Measurements from ENCODE around the gene MIGA1.
A peak's percentile ranks its signal among the peaks of the same experiment; 100 is the strongest.
"Not testable (repeated sequence)": the region's sequence is repeated elsewhere in the genome, so short reads cannot be mapped to it uniquely, and the experiment has no call there.

Gene MIGA1

DNA sequence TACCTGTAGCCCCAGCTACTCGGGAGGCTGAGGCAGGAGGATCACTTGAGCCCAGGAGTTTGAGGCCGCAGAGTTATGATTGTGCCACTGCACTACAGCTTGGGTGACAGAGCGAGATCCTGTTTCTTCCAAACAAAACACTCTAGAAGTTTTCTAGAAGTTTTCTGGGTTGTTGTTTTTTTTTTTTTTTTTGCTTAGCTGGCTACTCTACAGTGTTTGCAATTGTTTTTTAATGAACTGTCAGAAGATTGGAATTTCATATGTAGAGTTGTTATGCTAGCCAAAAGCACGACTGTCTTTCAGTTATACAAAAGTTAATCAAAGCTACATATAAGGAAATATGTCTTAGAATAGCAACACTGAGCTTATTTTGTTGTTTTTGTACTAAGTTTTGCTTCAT, 78.1 kb downstream of the MIGA1 start:
- DNase-seq, result no peak

- DNase-seq, result no peak
Observed at GRCh38 chr1:77858725-77859124, 79.3 kb downstream of the MIGA1 start.

GRCh38 chr1:77859248-77859647, 79.8 kb downstream of the MIGA1 start:
- DNase-seq, result no peak

GRCh38 chr1:77866296-77866695, 86.8 kb downstream of the MIGA1 start:
- no peak for DNase-seq

GRCh38 chr1:77872645-77873044, 93.2 kb downstream of the MIGA1 start:
- DNase-seq, result no peak

DNA sequence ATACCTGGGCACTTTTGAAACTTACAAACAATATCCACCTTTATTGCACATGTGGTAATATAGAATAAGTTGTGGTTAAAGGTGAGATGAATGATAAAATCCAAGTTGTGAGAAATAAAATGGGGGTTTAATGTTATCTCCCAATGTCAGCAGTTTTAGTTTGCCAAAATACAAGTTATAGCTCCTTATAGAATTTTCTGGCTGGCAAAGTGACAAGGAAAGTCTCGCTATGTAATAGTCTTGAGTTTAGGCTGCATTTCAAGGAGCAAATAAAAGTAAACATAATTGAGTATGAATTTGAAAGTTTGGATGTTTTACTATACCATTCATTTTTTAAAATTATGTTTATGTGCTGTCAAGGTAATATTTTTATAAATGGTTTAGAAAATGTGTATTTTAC, 94.0 kb downstream of the MIGA1 start:
- no peak for DNase-seq

- no peak for DNase-seq
Observed at GRCh38 chr1:77874804-77875445, 95.5 kb downstream of the MIGA1 start.

DNA sequence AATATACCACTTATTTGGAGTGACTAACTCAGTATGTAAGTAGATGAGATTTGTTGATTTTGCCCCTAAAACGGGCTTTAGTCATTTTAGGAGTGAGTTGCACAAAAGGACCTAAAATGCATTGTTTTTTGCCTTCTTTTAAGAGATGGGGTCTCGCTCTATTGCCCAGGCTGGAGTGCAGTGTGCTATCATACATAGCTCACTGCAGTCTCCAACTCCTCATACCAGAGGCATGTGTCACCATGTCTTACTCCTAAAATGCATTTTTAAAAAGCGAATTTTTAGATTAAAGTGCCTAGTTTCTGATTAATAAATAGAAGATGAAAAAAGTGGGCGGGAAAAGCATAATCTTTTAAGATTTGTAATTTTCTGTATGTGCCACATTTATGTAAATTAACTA, 97.4 kb downstream of the MIGA1 start:
- DNase-seq, result no peak

GRCh38 chr1:77881061-77881460, 101.6 kb downstream of the MIGA1 start:
- no peak for DNase-seq

DNA sequence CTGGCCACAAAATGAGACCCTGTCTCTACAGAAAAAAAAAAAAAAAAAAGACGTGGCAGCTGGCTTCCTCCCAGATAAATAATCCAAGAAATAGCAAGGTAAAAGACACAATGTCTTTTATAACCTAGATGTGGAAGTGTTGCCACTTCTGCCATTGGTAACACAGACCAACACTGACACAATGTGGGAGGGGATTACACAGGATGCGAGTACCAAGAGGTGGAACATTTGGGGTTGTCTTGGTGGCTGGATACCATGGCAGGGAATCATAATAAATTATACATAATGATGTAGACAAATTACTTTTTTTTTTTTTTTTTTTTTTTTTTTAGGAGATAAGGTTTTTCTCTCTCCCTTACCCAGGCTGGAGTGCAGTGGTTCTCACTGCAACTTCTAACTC, 103.0 kb downstream of the MIGA1 start:
- no peak for DNase-seq

DNA sequence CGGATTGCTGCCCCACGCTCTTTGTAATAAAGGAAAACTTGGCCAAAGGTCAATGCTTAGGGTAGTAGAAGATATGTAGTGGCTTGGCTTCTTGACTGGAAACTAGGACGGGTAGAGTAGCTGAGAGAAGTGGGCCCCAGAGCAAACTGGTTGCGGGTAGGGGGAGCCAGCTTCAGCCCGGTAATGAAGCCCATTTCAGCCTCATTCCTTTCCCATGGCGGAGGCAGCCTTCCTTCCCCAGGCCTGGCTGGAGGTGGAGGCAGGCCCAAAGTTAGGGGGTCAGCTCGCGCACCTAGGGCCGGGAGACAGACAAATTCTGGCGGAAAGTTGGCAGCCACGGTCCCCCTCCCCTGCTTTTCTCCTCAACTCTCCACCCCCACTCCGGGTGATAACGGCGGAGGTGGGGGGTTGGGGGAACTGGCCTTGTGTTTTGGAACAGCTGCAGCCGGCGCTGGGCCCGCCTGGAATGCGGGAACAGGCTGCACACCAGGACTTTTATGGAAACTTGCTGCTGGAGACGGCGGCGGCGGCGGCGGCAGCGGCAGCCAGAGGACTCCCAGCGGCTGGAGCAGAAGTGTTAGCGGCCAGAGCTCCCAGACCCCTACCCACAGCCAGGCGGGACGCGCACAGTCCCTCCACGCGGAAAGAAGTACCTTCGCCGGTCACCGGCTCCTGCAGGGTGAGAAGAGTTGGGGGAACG, 108.8 kb downstream of the MIGA1 start, which contains the start of gene NEXN:
NEXN (plus strand) TSS at position 544 of the 700 bp plus-strand sequence. CDS start 27,483 bp downstream, outside the sequence.
- DNase-seq, result peak; percentile 61

- peak; percentile 61 for DNase-seq
Observed at GRCh38 chr1:77888781-77889642, 109.6 kb downstream of the MIGA1 start.

- DNase-seq, result no peak
Observed at GRCh38 chr1:77889671-77890070, 110.2 kb downstream of the MIGA1 start.

- DNase-seq, result no peak
Observed at GRCh38 chr1:77891200-77891599, 111.8 kb downstream of the MIGA1 start.

- DNase-seq, result no peak
Observed at GRCh38 chr1:77899647-77900320, 120.3 kb downstream of the MIGA1 start.

DNA sequence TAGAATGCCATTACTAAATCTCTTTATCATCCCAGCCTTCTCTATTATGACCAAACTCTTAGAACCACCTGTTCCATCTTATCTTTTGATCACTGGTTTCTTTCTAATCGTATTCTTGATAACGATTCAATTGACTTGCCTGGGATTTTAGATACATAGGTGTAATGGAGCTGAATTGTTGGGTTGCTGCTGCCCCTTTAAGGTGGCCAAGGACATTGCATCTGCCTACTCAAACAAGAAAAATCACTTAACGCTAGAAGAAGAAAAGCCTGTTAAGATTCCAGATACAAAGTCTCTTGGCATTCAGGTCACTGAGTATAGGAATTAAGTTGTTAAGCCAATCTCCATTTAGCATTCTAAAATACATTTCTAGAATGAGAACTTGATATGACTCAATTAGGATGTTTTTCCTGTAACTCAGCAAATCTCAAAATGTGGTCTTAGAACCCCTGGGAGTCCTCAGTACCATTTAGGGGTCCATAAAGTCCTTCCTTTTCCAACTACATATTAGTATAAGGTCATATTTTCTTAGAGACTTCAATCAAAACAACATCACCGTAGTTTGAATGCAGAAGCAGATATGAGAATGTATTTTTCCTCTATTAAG, 121.3 kb downstream of the MIGA1 start:
- peak; percentile 40 for DNase-seq

DNA sequence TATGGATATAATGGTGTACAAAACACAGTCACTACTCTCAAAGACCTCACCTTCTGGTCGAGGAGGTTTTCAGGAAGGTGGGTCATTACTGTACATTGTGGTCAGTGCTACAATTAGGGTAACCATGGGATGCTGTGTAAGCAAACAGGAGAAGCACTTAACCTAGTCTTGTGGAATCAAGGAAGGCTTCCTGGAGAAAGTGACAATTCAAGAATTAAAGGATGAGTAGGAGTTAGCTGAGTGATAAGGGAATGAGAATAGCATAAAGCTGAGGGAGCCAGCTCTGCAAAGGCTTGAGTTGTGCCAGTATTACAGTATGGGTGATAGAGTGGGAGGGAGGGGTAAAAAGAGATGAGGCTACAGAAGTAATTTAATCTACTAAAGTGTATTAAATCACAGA, 126.2 kb downstream of the MIGA1 start:
- DNase-seq, result no peak

- no peak for DNase-seq
Observed at GRCh38 chr1:77906019-77906545, 126.6 kb downstream of the MIGA1 start.

- no peak for DNase-seq
Observed at GRCh38 chr1:77906624-77907023, 127.2 kb downstream of the MIGA1 start.

DNA sequence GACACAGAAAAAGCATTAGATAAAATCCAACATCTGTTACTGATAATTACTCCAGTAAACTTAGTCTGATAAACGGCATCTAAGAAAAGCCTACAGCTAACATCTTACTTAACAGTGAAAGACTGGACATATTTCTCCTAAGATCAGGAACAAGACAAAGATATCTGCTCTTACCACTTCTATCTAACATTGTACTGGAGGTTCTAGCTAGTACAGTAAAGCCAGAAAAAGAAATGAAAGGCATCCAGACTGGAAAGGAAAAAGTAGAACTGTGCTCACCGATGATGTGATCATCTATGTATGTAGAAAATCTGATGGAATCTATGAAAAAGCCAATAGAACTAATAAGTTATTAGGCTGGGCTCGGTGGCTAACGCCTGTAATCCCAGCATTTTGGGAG, 130.7 kb downstream of the MIGA1 start:
- no peak for DNase-seq

DNA sequence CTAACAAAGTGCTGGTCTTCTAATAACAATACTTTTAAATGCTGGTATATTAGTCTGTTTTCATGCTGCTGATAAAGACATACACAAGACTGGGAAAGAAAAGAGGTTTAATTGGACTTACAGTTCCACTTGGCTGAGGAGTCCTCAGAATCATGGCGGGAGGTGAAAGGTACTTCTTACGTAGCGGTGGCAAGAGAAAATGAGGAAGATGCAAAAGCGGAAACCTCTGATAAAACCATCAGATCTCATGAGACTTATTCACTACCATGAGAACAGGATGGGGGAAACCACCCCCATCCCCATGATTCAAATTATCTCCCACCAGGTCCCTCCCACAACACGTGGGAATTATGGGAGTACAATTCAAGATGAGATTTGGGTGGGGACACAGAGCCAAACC, 139.5 kb downstream of the MIGA1 start:
- DNase-seq, result not testable (repeated sequence)

DNA sequence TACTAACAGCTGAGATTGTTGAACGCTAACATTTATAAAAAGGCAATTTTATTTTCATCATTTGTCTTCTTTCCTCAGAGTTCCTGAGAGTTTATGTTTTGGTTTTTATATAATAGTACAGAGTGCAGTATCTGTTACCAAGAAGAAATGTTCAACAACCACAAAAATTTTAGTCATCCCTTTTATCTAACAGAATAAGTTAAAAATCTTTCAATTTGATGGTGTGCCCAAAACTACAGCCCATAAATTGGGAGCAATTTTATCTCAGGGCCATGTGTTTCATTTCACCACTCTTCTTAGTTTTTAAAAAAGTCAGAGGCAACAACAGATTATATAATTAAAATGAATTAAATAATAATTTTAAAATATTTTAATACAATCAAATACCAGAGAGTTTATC, 146.1 kb downstream of the MIGA1 start:
- DNase-seq, result no peak

Measured in NCI-H146 (cell line).